SH-SY5Y (cell line): ENCODE results near the gene ACAA2.

Source experiments
- GATA2 ChIP-seq: IDR thresholded peaks from 2 replicates; pipeline ENCODE4 v1.6.1; 2011; ENCODE audit warnings: mild to moderate bottlenecking, low read depth, low read length
- GATA3 ChIP-seq: IDR thresholded peaks from 2 replicates; pipeline ENCODE4 v1.6.1; 2011; ENCODE audit warnings: low read depth, mild to moderate bottlenecking, low read length, moderate library complexity

ACAA2 gene

DNA sequence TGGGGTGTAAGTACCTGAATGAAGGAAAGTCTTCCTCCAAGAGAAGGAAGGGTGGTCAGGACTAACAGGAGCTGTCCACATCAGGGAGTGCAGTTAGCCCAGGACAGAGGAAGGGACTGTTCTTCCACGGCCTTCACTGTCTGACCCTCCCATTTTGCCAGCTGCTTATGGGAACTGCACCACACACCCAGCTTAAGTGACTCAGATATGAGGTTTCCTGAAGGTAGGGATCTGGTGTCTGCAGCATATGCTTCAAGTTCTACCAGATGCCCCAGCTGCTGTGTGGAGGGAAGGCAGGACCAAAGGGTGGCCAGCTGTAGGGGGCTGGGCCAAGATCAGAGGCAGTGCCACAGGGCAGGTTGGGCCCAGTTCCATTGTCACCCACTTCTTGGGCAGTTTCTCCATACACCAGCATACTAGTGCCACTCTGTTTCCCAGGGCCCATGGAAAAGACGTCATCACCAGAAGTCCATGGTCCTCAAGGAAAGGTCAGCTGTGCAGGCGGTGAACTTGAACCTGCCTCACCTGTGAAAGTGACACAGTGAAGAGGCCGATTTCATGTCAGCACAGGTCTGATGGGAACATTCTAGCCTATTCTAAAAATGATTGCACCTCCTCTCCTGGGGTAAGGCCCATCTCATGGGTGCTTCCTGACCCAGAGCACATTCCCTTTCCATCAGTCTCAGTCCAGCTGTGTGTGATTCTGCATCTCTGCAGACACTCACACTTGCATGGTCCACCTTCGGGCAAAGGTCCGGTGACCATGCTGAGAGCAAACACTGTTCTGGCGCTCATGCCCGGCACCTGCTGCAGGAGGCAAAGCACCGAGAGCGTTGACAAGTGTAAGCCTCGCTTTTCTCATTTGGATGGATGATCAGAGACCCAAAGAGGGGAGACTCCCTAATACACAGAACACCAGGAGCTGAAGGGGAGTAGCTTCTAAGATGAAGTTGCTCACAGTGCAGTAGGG, 68.0 kb downstream of the ACAA2 start:
- TF ChIP-seq GATA2, result no peak
- TF ChIP-seq GATA3, result no peak

DNA sequence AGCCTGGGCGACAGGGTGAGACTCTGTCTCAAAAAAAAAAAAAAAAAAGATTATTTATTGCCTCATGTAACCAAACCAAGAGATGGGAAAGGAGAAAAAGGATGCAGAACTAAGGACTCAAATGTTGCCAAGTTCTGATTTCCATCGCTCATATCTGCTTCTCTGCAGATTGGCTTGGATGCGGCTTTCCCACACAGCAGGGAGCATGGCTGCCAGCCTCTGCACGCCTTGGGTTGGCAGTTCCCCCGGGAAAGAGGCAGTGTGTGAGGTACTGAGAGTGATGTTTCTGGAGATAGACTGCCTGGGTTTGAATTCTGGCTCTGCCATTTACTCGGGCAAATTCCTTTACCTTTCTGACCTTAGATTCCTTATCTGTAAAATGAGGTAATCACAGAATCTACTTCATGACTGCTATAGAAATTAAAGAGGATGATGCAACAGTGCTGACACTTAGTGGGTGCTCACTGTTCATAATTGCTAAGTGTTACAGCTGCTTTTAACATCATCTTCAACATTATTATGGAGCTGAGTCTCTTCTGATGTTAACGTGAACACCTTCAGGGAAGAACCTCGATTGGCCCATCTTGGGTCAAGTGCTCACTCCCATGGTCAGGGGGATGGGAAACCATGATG, 68.8 kb downstream of the ACAA2 start:
- TF ChIP-seq GATA3 (no peak), GATA2 (no peak)

DNA sequence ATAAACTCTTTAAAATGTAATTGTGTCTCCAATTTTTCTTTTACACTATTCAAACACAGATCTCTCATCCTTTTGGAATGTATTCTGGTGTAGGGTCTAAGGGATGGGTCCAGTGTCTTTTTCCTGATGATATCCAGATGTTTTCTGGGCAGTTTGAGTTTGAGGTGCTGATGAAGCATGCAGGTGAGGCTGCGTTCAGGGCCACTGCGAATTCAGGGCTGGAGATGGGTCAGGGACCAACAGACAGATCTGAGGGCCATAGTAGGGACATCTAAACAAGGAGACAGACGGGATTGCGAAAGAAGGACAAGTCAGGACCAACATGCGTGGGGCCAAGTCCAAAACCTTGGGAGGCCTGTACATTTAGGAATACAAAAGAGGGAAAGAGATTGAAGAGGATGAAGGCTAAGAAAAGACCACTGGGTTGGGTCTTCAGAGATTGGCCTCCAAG, 70.2 kb downstream of the ACAA2 start:
- TF ChIP-seq GATA3 (no peak), GATA2 (no peak)

DNA sequence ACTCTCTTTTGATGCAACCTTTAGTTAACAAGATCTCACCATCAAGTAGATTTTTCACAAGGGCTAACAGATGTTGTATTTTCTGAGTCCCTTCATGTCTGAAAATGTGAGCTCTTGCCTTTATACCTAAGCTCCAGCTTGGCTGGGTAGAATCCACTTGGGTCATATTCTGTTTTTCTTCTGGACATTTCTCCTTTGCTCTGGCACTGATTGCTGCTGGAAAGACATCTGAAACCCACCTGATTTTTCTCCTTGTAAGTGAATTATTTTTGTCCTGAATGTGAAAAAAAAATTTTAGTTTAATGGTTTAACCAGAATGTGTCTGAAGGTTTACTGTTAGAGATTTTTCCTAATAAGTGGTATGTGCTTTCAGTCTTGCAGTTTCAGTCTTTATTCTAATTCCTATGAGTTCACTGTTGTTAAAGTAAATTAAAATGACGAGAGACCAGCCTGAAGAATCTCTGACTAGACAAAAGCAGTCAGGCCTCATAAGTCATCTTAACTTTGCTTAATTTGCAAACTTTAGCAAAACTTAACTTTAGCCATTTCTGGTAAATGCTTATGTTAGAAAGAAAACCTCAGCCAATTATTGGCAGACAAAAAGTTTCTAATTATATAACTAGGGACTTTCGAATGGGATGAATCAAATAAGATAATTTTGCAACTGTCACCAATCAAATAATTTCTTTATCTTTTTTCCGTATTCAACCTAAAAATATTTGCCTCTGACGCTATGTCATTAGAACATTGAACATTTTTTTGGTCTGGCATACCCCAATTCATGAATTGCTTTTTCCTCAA, 70.8 kb downstream of the ACAA2 start:
- TF ChIP-seq GATA2 (no peak), GATA3 (no peak)

DNA sequence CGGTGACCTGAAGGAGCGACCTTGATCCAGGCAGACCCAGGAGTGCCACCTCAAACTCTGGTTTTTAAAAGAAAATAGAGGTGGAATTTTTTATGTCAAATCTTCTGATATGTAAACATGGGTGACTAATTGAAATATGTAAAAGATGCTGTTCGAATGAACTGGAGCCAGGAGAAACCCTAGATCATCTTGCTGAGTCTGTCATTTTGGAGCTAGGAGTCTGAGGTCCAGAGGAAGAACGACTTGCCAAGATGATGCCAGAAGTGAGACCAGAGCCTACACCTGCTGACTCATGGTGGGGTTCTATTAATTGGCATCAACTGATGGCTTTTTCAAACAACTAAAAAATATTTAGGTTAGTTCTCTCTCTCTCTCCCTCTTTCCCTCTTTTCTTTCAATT, 74.1 kb downstream of the ACAA2 start:
- TF ChIP-seq GATA3 (no peak), GATA2 (no peak)

DNA sequence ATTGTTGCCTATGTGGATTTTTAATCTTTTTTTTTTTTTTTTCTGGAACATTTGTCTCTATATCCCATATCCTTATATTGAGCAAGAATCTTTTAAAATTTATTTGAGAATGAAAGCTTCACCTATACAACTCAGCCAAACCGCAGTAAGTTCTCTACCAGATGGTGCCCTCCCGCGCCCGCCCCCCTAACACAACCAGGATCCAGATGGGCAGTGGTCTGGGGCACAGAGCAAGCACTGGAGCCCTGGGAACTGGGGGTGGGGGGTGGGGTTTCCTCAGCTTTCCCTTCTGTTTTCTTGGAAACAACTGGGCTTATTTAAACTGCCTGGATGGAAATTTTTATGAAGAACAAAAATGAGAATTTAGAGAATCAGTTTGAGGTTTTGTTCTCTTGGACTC, 74.6 kb downstream of the ACAA2 start:
- TF ChIP-seq GATA2, result no peak
- TF ChIP-seq GATA3, result no peak

DNA sequence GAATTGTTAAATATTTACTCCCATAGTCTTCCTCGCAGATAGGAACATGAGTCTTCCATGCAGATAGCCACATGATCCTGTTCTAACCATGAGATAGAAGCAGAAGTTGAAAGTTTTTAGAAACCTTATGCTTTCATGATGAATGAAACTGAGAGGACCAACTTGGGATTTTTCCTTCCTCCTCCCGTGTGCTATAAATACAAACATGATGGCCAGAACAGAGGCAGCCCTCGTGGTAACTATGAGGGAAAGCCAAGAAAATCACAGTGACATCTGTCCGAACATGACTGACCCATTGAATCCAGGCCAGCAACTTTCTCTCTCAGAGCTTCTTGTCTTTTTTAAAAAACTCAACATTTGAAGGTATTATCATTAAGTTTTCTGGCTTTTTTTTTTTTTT, 78.5 kb downstream of the ACAA2 start:
- no peak for TF ChIP-seq GATA3

DNA sequence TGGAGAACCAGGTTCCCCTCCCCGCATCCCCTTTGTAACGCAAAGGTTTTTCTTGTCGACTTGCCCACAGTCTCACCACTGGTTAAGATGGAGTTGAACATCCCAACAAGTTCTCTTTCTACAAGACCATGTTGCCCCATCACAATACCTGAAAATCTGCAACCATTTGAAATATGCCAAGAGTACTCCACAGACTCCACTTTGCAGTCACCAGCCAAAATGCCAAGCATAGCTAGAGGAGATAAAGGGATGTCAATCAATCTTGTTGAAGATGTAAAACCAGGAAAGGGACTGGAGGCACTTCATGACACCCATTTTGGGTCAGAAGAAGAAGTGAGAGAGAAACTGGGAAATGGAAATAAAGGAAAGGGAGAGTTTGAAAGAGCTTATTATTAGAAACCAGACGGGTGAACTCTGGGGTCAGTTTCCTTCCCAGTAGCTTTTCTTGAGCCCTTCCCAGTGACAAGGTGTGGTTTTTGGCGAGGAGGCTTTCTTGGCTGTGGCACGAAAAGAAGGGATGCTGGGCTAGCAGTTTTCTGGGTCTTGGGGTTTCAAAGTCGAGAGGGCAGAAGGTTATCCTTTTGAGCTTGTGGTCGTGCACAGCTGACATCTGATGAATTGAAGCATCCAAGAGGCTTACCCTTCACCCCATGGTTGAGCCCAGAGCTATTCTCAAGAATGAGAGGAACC, 79.3 kb downstream of the ACAA2 start:
- no peak for TF ChIP-seq GATA3
- TF ChIP-seq GATA2, result no peak

DNA sequence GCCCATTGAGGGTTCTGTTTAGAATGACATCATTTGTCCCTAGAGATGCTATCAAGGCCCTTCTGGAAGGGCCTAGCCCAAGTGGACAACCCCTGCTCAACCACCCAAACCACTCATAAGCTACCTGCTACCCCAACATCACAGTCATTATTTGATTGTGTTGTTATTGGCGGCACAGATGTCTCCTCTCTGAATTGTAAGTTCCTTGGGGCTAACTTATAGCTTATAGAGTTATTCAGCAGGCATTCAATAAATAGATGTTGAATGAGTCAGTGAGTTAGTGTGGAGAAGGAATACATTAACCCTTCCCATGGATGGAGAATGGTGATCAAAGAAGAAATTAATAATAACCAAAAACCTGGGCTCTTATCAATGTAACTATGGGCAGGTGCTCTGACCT, 80.0 kb downstream of the ACAA2 start:
- TF ChIP-seq GATA3, result no peak
- TF ChIP-seq GATA2, result no peak
